HG02798 (cell line): ENCODE data around the gene GCNT2.
A peak's percentile ranks its signal among the peaks of the same experiment; 100 is the strongest.
"Not testable (repeated sequence)": the region's sequence is repeated elsewhere in the genome, so short reads cannot be mapped to it uniquely, and the experiment has no call there.

Experiments used
- ATAC-seq: cut with Tn5 transposase; IDR thresholded peaks from one replicate; pipeline ENCODE4 v1.9.1; 2021; ENCODE audit warnings: mild to moderate bottlenecking; ENCODE audit not compliant: unreplicated experiment, poor library complexity

The GCNT2 gene

GRCh38 chr6:10641528-10641927, 120.4 kb downstream of the GCNT2 start:
- no peak for ATAC-seq

GRCh38 chr6:10643201-10643651, 122.1 kb downstream of the GCNT2 start:
- peak; percentile 54 for ATAC-seq

GRCh38 chr6:10644225-10644624, 123.1 kb downstream of the GCNT2 start:
- ATAC-seq: no peak

DNA sequence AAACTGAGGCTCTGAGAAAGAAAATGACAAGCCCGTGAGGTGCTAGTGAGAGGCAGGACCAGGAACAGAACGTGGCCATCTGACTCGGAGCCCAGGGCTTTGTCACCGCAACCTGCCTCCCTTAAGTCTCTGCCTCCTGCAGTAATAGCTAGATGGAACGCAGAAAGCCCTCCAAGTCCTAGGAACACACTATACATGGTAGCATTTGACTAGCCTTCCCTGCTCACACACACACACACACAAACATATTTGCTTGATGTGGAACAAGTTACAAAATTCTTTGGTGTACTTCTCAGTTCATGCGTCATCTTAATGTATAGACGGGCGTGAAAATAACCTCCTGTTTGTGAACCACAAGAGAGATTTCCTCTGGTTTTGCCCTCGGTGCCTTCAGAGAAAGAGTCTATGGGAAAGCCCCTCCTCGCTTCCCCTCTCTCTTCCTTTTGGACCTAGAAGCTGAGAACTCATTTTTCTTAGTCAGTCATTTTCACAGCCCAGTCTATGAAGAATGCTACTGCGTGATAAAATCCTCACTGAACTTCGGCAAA, 134.4 kb downstream of the GCNT2 start:
- ATAC-seq: no peak

GRCh38 chr6:10658910-10659698, 138.0 kb downstream of the GCNT2 start:
- ATAC-seq: no peak

GRCh38 chr6:10659699-10660348, 138.7 kb downstream of the GCNT2 start:
- no peak for ATAC-seq

GRCh38 chr6:10660431-10661191, 139.5 kb downstream of the GCNT2 start:
- not testable (repeated sequence) for ATAC-seq

GRCh38 chr6:10662207-10662606, 141.1 kb downstream of the GCNT2 start:
- ATAC-seq: no peak

DNA sequence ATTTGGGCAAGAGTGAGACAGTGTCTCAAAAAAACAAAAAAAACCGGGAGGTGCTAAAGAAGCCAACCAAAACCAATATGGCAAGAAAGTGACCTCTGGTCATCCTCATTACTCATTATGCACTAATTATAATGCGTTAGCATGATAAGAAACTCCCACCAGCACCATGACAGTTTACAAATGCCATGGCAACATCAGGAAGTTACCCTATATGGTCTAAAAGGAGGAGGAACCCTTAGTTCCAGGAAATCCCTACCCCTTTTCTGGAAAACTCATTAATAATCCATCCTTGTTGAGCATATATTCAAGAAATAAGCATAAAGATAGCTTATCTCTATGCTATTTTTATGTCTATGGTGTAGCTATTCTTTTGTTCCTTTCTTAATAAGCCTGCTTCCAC, 141.6 kb downstream of the GCNT2 start:
- ATAC-seq: no peak

- ATAC-seq: not testable (repeated sequence)
These were observed 144.4 kb downstream of the GCNT2 start for GRCh38 chr6:10665595-10665994.

GRCh38 chr6:10668126-10668917, 147.2 kb downstream of the GCNT2 start:
- ATAC-seq: no peak

DNA sequence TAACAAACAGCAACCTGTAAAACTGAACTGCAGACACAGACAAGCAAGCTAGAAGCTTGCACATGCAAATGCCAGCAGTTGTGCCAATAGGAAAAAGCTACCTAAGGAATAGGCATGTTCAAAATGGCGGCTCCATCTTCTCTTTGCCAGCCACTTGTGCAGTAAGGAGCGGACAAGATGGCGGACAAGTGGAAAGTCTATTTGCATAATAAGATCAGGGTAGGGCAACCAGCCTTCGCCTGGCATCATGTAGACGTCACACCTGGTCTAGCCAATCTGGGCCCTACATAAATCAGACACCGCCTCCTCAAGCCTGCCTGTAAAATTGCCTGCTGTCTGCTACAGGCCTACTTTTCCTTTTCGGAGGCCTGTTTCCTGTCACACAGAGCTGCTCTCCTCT, 155.3 kb downstream of the GCNT2 start:
- ATAC-seq: no peak

GRCh38 chr6:10678456-10678855, 157.3 kb downstream of the GCNT2 start:
- no peak for ATAC-seq
